ENCODE results near the gene ZNF273.
"Not testable (repeated sequence)": the region's sequence is repeated elsewhere in the genome, so short reads cannot be mapped to it uniquely, and the experiment has no call there.

ZNF273 gene

GRCh38 chr7:64947252-64948000 lies 44.4 kb downstream of the ZNF273 start:
- no peak for DNase-seq

- DNase-seq: not testable (repeated sequence)
Measured at GRCh38 chr7:64948774-64949173, 45.7 kb downstream of the ZNF273 start.

GRCh38 chr7:64950673-64951072 lies 47.6 kb downstream of the ZNF273 start:
- DNase-seq: not testable (repeated sequence)

- peak in 1 of 2 donors; percentile 53 for DNase-seq
Measured at GRCh38 chr7:64951250-64951848, 48.3 kb downstream of the ZNF273 start.

GRCh38 chr7:64959072-64959747 lies 56.1 kb downstream of the ZNF273 start:
- no peak for DNase-seq

GRCh38 chr7:64965594-64965993 lies 62.5 kb downstream of the ZNF273 start:
- DNase-seq: no peak

GRCh38 chr7:64978497-64979203 lies 75.6 kb downstream of the ZNF273 start:
- DNase-seq: no peak
